ENCODE measurements around the gene KCNV2. TPM values are rescaled to one million over a fixed set of nuclear protein-coding genes. Genes with fewer than 3 reads are reported as not detected.

The KCNV2 gene
- total and polyA plus RNA-seq, 2 experiments from 2014 or later: 0.60 TPM; not detected in 1

DNA sequence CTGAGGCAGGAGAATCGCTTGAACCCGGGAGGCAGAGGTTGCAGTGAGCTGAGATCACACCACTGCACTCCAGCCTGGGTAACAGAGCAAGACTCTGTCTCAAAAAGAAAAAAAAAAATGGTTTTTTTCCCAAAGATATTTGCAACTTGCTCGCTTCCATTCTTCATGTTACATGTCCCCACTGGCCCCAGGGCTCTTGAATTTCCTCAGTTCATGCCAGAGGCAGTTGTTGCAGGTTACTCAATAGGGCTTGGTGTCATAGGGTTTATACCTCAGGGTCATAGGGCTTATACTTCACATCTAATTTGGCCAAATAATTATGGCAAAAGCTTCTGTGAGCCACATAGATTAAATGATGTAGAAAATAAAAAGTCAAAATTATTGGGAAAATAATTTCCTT, 44.1 kb upstream of the KCNV2 start:
- TF ChIP-seq JUNB (IDR thresholded peaks at IDR 0.05; ENCODE audit: unreplicated experiment) (no peak), ZNF331 (CRISPR knock-in tag; IDR thresholded peaks at IDR 0.05; ENCODE audit: low read depth) (no peak), ZNF114 (CRISPR knock-in tag; IDR thresholded peaks at IDR 0.05) (no peak), EZH2 (IDR thresholded peaks at IDR 0.05; ENCODE audit: low read depth, unreplicated experiment) (no peak), STAT1 (IDR thresholded peaks at IDR 0.05; ENCODE audit: unreplicated experiment) (no peak), EZH2phosphoT487 (IDR thresholded peaks at IDR 0.05; ENCODE audit: unreplicated experiment) (no peak), NANOG (IDR thresholded peaks at IDR 0.05; ENCODE audit: borderline replicate concordance) (no peak), POLR2AphosphoS5 (IDR thresholded peaks at IDR 0.05; ENCODE audit: low read depth) (no peak), CREB1 (CRISPR knock-in tag; IDR thresholded peaks at IDR 0.05; ENCODE audit: low read depth) (no peak)
- TF ChIP-seq, protein P1, sequence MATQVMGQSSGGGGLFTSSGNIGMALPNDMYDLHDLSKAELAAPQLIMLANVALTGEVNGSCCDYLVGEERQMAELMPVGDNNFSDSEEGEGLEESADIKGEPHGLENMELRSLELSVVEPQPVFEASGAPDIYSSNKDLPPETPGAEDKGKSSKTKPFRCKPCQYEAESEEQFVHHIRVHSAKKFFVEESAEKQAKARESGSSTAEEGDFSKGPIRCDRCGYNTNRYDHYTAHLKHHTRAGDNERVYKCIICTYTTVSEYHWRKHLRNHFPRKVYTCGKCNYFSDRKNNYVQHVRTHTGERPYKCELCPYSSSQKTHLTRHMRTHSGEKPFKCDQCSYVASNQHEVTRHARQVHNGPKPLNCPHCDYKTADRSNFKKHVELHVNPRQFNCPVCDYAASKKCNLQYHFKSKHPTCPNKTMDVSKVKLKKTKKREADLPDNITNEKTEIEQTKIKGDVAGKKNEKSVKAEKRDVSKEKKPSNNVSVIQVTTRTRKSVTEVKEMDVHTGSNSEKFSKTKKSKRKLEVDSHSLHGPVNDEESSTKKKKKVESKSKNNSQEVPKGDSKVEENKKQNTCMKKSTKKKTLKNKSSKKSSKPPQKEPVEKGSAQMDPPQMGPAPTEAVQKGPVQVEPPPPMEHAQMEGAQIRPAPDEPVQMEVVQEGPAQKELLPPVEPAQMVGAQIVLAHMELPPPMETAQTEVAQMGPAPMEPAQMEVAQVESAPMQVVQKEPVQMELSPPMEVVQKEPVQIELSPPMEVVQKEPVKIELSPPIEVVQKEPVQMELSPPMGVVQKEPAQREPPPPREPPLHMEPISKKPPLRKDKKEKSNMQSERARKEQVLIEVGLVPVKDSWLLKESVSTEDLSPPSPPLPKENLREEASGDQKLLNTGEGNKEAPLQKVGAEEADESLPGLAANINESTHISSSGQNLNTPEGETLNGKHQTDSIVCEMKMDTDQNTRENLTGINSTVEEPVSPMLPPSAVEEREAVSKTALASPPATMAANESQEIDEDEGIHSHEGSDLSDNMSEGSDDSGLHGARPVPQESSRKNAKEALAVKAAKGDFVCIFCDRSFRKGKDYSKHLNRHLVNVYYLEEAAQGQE (IDR thresholded peaks at IDR 0.05; ENCODE audit: unreplicated experiment): no peak
- TF ChIP-seq, protein P2, sequence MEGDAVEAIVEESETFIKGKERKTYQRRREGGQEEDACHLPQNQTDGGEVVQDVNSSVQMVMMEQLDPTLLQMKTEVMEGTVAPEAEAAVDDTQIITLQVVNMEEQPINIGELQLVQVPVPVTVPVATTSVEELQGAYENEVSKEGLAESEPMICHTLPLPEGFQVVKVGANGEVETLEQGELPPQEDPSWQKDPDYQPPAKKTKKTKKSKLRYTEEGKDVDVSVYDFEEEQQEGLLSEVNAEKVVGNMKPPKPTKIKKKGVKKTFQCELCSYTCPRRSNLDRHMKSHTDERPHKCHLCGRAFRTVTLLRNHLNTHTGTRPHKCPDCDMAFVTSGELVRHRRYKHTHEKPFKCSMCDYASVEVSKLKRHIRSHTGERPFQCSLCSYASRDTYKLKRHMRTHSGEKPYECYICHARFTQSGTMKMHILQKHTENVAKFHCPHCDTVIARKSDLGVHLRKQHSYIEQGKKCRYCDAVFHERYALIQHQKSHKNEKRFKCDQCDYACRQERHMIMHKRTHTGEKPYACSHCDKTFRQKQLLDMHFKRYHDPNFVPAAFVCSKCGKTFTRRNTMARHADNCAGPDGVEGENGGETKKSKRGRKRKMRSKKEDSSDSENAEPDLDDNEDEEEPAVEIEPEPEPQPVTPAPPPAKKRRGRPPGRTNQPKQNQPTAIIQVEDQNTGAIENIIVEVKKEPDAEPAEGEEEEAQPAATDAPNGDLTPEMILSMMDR (conservative IDR thresholded peaks at IDR 0.05; ENCODE audit: low read depth in 2 of 2): no peak
- TF ChIP-seq, protein P3, sequence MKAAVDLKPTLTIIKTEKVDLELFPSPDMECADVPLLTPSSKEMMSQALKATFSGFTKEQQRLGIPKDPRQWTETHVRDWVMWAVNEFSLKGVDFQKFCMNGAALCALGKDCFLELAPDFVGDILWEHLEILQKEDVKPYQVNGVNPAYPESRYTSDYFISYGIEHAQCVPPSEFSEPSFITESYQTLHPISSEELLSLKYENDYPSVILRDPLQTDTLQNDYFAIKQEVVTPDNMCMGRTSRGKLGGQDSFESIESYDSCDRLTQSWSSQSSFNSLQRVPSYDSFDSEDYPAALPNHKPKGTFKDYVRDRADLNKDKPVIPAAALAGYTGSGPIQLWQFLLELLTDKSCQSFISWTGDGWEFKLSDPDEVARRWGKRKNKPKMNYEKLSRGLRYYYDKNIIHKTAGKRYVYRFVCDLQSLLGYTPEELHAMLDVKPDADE (IDR thresholded peaks at IDR 0.05): no peak
- TF ChIP-seq, protein P4, sequence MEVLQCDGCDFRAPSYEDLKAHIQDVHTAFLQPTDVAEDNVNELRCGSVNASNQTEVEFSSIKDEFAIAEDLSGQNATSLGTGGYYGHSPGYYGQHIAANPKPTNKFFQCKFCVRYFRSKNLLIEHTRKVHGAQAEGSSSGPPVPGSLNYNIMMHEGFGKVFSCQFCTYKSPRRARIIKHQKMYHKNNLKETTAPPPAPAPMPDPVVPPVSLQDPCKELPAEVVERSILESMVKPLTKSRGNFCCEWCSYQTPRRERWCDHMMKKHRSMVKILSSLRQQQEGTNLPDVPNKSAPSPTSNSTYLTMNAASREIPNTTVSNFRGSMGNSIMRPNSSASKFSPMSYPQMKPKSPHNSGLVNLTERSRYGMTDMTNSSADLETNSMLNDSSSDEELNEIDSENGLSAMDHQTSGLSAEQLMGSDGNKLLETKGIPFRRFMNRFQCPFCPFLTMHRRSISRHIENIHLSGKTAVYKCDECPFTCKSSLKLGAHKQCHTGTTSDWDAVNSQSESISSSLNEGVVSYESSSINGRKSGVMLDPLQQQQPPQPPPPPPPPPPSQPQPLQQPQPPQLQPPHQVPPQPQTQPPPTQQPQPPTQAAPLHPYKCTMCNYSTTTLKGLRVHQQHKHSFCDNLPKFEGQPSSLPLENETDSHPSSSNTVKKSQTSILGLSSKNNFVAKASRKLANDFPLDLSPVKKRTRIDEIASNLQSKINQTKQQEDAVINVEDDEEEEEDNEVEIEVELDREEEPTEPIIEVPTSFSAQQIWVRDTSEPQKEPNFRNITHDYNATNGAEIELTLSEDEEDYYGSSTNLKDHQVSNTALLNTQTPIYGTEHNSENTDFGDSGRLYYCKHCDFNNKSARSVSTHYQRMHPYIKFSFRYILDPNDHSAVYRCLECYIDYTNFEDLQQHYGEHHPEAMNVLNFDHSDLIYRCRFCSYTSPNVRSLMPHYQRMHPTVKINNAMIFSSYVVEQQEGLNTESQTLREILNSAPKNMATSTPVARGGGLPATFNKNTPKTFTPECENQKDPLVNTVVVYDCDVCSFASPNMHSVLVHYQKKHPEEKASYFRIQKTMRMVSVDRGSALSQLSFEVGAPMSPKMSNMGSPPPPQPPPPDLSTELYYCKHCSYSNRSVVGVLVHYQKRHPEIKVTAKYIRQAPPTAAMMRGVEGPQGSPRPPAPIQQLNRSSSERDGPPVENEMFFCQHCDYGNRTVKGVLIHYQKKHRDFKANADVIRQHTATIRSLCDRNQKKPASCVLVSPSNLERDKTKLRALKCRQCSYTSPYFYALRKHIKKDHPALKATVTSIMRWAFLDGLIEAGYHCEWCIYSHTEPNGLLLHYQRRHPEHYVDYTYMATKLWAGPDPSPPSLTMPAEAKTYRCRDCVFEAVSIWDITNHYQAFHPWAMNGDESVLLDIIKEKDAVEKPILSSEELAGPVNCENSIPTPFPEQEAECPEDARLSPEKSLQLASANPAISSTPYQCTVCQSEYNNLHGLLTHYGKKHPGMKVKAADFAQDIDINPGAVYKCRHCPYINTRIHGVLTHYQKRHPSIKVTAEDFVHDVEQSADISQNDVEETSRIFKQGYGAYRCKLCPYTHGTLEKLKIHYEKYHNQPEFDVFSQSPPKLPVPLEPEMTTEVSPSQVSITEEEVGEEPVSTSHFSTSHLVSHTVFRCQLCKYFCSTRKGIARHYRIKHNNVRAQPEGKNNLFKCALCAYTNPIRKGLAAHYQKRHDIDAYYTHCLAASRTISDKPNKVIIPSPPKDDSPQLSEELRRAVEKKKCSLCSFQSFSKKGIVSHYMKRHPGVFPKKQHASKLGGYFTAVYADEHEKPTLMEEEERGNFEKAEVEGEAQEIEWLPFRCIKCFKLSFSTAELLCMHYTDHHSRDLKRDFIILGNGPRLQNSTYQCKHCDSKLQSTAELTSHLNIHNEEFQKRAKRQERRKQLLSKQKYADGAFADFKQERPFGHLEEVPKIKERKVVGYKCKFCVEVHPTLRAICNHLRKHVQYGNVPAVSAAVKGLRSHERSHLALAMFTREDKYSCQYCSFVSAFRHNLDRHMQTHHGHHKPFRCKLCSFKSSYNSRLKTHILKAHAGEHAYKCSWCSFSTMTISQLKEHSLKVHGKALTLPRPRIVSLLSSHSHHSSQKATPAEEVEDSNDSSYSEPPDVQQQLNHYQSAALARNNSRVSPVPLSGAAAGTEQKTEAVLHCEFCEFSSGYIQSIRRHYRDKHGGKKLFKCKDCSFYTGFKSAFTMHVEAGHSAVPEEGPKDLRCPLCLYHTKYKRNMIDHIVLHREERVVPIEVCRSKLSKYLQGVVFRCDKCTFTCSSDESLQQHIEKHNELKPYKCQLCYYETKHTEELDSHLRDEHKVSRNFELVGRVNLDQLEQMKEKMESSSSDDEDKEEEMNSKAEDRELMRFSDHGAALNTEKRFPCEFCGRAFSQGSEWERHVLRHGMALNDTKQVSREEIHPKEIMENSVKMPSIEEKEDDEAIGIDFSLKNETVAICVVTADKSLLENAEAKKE (CRISPR knock-in tag; IDR thresholded peaks at IDR 0.05): no peak
- Histone ChIP-seq H3K27ac (ENCODE audit: low read depth) (no peak overlapping the region), H3K36me3 (ENCODE audit: insufficient read depth) (no peaks in the 10 kb centered on the region), H4K20me1 (replicated peaks; ENCODE audit: insufficient read depth) (no peaks in the 10 kb centered on the region), H3K27me3 (ENCODE audit: insufficient read depth) (no peaks in the 10 kb centered on the region), H3F3A (replicated peaks; ENCODE audit: low read depth) (no peaks in the 10 kb centered on the region), H2AFZ (no peak overlapping the region), H3K4me1 (ENCODE audit: insufficient read depth) (peaks cover 15% of the 10 kb centered on the region), H3K9me2 (ENCODE audit: insufficient read depth) (no peaks in the 10 kb centered on the region), H3K4me2 (no peak overlapping the region), H3K4me3 (no peak overlapping the region), H3K79me2 (replicated peaks; ENCODE audit: insufficient read depth) (no peaks in the 10 kb centered on the region)
- Mint-ChIP-seq H3K27ac (no peak overlapping the region), H3K9me3 (no peaks in the 10 kb centered on the region), H3K36me3 (ENCODE audit: low read depth) (no peaks in the 10 kb centered on the region), H3K27me3 (ENCODE audit: insufficient read depth, low read depth, poor library complexity) (no peaks in the 10 kb centered on the region), H3K4me3 (no peak overlapping the region), H3K4me1 (peaks cover 9% of the 10 kb centered on the region)
- ATAC-seq: no peak
- no peak for DNase-seq (ENCODE audit: low spot score)

Data from GM23338 (cell line).